Activated T-cell treated with anti-CD3 and anti-CD28 coated beads, Interleukin-2, amount 50 U/mL, for 4 hours (primary cell): ENCODE results near the gene TTBK2. TPM values are rescaled to one million over a fixed set of nuclear protein-coding genes. Genes with fewer than 3 reads are reported as not detected.

Experiments used
- ATAC-seq, 2 donors: fragments of 200-7000 bp; cut with Tn5 transposase; one replicate each; pipeline ENCODE4 v1.10.0; 2021
- DNase-seq: peaks from one replicate; pipeline ENCODE4 v3.0.0-alpha.2; 2020
- H3K27me3 Mint-ChIP-seq: one replicate; pipeline ENCODE4 v1.8.0; 2021; ENCODE audit warnings: low read depth, mixed read lengths
- H3K36me3 Mint-ChIP-seq: one replicate; pipeline ENCODE4 v1.8.0; 2022; ENCODE audit warnings: mixed read lengths; ENCODE audit not compliant: insufficient read depth
- H3K4me1 Mint-ChIP-seq: one replicate; pipeline ENCODE4 v1.8.0; 2021; ENCODE audit warnings: low read depth, mixed read lengths
- H3K4me3 Mint-ChIP-seq: one replicate; pipeline ENCODE4 v1.8.0; 2021; ENCODE audit warnings: mild to moderate bottlenecking, moderate library complexity, mixed read lengths
- H3K9me3 Mint-ChIP-seq: one replicate; pipeline ENCODE4 v1.8.0; 2021; ENCODE audit warnings: mixed read lengths
- total RNA-seq, 3 donors: library from RNA; stranded (reverse); gene quantifications; one replicate each; pipeline ENCODE4 v1.2.1, GENCODE V29; 2021

TTBK2 gene
- total RNA-seq, 3 donors from 2014 or later, result 5.9 to 7.7 (median 7.1) TPM

DNA sequence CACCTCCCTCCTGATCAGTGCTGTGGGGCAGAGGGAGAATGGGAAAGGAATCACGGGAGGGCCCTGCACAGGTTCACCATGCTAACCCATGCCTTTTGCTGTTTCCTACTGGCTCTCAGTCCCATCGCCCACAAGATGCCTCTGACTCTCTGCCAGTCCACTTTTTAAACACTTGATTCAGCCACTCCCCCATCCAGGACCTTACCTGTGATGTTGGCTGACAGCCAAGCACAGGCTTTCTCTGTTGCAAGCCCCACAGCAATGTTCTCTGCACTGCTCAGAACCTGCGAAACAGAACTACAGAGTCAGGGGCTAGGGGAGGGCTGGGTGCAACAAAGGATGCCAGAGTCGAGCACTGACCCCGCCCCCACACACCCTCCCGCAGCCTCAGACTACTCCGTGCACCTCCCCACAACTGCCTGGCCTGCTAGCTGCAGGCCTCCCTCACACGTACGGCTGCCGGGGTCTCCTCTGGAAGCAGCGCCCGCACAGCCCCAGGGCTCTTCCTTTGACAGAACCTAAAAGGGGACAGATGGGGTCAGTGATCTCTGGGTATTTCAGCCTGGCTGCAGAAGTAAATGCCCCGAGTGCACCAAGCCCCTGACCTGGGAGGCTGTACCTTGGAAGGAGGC lies 192.7 kb downstream of the TTBK2 start:
- Mint-ChIP-seq H3K27me3 (no peaks in the 10 kb centered on the region), H3K4me1 (no peaks in the 10 kb centered on the region), H3K36me3 (peaks cover 42% of the 10 kb centered on the region), H3K9me3 (no peaks in the 10 kb centered on the region), H3K4me3 (no peak overlapping the region)
- no peak for ATAC-seq
- no peak for DNase-seq

DNA sequence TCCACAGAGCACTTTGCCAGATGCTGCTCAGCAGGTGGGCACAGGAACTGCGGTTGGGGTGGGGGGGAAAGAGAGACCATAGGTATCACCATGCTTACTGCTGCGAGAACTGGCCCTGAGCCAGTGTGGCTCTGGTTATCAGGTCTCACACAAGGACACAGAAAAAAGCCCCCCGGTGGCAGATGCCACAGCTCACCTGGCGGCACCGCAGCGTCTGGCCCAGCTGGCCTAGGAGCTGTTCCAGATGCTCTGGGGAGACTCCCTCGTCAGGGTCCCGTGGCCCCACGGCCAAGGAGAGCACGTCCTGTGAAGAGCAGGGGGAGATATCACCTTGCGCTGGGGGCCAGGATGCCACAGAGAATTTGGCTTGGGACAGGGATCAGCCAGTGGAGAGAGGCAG lies 194.5 kb downstream of the TTBK2 start:
- Mint-ChIP-seq H3K4me1 (no peaks in the 10 kb centered on the region), H3K36me3 (peaks cover 32% of the 10 kb centered on the region), H3K9me3 (no peaks in the 10 kb centered on the region), H3K4me3 (no peak overlapping the region), H3K27me3 (no peaks in the 10 kb centered on the region)
- ATAC-seq, result no peak
- no peak for DNase-seq

DNA sequence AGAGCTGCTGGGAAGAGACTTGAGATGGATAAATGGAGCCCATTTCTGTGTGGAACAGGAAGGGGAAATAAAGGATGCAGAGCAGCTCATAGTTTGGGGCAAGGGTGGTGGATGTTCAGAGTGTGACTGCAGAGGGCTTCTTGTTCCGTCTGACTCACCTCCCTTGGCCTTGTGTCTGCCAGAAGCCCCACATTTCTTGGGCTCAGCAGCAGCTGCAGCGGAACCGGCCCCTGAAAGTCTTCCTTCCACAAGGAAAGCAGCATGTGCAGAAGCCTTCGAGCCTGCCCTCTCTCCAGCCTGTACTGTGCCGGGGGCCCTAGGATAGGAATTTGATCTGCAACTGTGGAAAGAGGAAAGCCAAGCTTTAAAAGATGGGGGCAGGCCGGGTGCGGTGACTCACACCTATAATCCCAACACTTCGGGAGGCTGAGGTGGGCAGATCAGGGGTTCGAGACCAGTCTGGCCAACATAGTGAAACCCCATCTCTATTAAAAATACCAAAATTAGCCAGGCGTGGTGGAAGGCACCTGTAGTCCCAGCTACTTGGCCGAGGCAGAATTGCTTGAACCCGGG lies 195.2 kb downstream of the TTBK2 start:
- Mint-ChIP-seq H3K27me3 (no peaks in the 10 kb centered on the region), H3K36me3 (peaks cover 32% of the 10 kb centered on the region)

DNA sequence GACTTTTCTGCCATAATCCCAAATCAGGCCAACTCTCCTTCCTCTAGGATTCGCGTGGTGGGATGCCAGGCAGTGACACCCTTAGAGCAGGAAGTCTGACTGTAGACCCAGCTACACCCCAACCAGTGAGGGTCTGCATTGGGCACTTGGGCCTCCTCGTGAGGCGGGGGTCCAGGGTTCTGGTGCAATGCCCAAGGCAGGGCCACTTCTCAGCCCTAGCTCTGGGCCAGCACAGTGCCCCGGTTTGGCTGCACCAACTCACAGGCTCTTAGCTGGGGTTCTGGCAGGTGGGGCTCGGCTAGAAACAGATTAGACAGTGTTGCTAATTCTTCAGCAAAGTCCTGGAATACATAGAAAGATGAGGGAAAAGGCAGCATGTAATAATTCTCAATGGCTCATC lies 196.3 kb downstream of the TTBK2 start:
- Mint-ChIP-seq H3K4me1 (no peaks in the 10 kb centered on the region), H3K36me3 (peaks cover 35% of the 10 kb centered on the region), H3K27me3 (no peaks in the 10 kb centered on the region), H3K4me3 (no peak overlapping the region), H3K9me3 (no peaks in the 10 kb centered on the region)
- DNase-seq (no peak), ATAC-seq (no peak)

More for the DNA sequence above, 195.2 kb downstream of the TTBK2 start:
- Mint-ChIP-seq H3K4me1 (no peaks in the 10 kb centered on the region), H3K9me3 (no peaks in the 10 kb centered on the region), H3K4me3 (no peak overlapping the region)
- DNase-seq (no peak), ATAC-seq (no peak)

DNA sequence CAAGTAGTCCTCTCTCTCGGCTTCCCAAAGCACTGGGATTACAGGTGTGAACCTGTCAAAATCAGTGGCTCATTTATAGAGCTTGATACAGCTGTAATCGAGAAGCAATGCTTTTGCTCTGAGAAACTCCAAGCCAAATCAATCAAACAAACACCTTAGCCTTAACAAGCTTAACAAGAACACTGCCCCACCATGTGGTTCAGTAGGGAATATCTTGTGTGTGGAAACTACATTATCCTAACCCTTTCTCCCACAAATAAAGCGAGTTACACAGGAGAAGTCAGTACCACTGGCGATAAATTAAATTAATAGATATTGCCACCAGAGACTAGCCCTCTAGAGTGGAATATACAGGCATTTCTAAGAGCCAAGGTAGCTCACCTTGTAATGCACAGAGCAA lies 197.5 kb downstream of the TTBK2 start:
- no peaks in the 10 kb centered on the region for H3K4me1 Mint-ChIP-seq
- H3K27me3 Mint-ChIP-seq, result no peaks in the 10 kb centered on the region
- H3K4me3 Mint-ChIP-seq, result no peak overlapping the region
- ATAC-seq (no peak), DNase-seq (no peak)
- peaks cover 31% of the 10 kb centered on the region for H3K36me3 Mint-ChIP-seq
- H3K9me3 Mint-ChIP-seq, result no peaks in the 10 kb centered on the region

DNA sequence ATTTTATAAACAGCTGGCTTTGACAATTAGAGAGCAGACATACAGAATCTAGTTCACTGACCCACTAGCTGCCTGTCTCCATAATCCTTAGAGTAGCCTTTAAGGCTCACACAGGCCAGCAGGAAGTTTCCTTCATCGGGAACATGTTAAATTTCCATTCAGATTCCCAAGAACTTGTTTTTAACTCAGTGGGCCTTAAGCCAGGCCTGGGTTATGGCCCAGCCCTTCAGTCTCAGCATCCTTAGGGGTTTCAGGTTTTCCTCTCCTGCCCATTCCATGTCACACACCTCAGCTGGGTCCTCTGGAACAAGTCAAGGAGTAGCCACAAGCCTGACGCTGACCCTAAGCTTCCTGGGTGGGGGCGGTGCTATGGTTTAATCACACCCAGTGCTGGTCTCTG lies 198.7 kb downstream of the TTBK2 start:
- Mint-ChIP-seq H3K9me3 (no peaks in the 10 kb centered on the region), H3K4me1 (no peaks in the 10 kb centered on the region), H3K27me3 (no peaks in the 10 kb centered on the region), H3K36me3 (peaks cover 27% of the 10 kb centered on the region), H3K4me3 (no peak overlapping the region)
- no peak for ATAC-seq
- DNase-seq, result no peak

DNA sequence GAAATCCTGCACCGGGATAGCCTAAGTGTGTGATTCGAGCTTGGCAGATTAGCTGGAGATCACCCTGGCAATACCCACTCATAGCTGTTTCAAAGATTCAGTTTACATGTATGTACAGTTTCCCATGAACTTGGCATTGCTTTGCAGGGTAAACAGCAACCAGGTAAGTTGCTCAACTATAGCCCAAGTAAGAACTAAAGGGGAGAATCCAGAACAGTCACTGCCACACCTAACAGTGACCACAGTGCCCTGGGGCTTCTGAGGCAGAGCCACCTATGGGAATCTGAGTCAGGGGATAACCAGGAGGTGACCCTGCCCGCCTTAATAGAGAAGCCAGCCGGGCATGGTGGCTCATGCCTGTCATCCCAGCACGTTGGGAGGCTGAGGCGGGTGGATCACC lies 199.6 kb downstream of the TTBK2 start:
- H3K9me3 Mint-ChIP-seq, result no peaks in the 10 kb centered on the region
- peaks cover 25% of the 10 kb centered on the region for H3K36me3 Mint-ChIP-seq
- DNase-seq, result no peak
- no peaks in the 10 kb centered on the region for H3K27me3 Mint-ChIP-seq
- ATAC-seq, result no peak
- no peak overlapping the region for H3K4me3 Mint-ChIP-seq
- H3K4me1 Mint-ChIP-seq, result no peaks in the 10 kb centered on the region

DNA sequence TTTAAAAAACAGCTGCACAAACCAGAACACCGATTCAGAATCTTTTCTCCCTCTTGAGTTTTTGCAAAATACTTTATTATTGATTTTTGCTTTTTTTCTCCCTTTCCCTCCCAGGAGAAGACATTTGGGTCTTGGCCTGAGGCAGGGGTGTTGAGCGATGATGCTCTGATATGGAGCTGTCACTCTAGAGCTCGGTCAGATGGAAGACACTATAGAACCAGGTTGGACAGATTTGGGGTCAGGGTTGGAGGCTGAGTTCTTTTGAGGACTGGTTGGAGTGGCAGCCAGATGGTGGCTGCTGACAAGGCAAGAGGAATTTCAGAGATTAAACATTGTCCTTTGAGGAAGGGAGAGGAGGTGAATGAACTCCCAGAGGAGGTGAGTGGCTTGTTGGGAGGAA lies 200.5 kb downstream of the TTBK2 start:
- H3K4me1 Mint-ChIP-seq, result no peaks in the 10 kb centered on the region
- no peaks in the 10 kb centered on the region for H3K9me3 Mint-ChIP-seq
- no peaks in the 10 kb centered on the region for H3K27me3 Mint-ChIP-seq
- no peak for DNase-seq
- ATAC-seq, result no peak
- peaks cover 20% of the 10 kb centered on the region for H3K36me3 Mint-ChIP-seq
- H3K4me3 Mint-ChIP-seq, result no peak overlapping the region

DNA sequence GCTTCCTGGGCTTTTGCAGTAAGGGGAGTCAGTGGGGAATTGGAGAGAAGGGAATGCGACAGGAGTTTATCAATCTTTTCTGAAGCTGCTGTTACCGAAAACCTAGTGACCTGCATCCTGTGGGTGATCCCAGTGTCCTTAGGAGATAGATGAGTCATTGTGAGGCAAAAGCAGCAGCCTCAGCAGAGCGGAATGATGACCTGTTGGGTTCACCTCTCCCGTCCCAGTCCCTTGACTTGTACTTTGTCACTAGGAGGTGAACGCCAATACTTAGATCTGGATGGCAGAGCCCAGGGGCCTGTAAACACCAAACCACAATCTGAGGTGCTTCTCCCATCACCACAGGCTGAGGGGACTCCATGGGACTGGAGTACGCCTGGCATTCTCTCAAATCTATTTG lies 201.5 kb downstream of the TTBK2 start:
- DNase-seq (no peak), ATAC-seq (no peak)
- no peak overlapping the region for H3K4me3 Mint-ChIP-seq
- H3K27me3 Mint-ChIP-seq, result no peaks in the 10 kb centered on the region
- H3K36me3 Mint-ChIP-seq, result peaks cover 15% of the 10 kb centered on the region
- no peaks in the 10 kb centered on the region for H3K4me1 Mint-ChIP-seq
- no peaks in the 10 kb centered on the region for H3K9me3 Mint-ChIP-seq

DNA sequence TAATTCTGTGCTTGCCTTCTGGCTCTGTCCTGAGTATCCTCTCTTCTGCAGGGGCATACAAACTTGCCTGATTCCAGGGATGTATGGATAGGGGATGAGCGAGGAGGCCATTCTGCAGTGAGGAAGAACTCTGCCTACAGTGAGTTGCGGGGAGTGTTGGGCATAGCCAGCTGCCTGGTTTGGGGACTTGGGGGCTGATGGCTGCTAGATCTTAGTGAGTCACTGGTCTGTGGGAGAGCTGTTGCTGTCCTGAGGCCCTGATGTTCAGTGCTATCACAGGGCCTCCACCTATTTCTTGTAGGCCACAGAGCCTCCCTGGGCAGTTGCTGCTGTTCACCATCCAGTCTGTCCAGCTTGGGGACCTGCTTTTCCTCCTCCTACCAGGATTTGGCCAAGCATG lies 204.0 kb downstream of the TTBK2 start:
- Mint-ChIP-seq H3K27me3 (no peaks in the 10 kb centered on the region), H3K4me3 (no peak overlapping the region), H3K4me1 (no peaks in the 10 kb centered on the region), H3K36me3 (peaks cover 9% of the 10 kb centered on the region), H3K9me3 (no peaks in the 10 kb centered on the region)
- DNase-seq (no peak), ATAC-seq (no peak)

DNA sequence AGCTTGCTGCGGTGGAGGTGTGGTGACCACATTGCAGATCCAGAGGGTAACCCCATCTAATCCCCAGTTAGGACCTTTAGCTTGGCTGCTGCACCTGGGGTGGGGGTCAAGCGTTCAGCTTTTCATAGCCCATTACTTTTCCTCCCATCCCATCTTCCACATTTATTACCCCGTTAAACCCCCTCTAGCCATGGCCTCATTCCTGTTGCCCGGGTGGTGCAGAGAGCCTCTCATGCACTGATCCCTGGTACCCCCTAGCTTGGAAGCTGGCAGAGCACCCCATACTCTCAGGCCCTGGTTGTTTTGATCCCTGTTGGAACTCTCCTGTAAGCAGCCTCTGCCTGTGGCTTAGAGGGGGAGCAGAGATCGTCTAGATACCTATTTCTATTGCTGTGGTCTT lies 204.5 kb downstream of the TTBK2 start:
- H3K4me3 Mint-ChIP-seq, result no peak overlapping the region
- no peaks in the 10 kb centered on the region for H3K9me3 Mint-ChIP-seq
- no peaks in the 10 kb centered on the region for H3K4me1 Mint-ChIP-seq
- peaks cover 9% of the 10 kb centered on the region for H3K36me3 Mint-ChIP-seq
- no peaks in the 10 kb centered on the region for H3K27me3 Mint-ChIP-seq
- no peak for DNase-seq
- ATAC-seq, result no peak

DNA sequence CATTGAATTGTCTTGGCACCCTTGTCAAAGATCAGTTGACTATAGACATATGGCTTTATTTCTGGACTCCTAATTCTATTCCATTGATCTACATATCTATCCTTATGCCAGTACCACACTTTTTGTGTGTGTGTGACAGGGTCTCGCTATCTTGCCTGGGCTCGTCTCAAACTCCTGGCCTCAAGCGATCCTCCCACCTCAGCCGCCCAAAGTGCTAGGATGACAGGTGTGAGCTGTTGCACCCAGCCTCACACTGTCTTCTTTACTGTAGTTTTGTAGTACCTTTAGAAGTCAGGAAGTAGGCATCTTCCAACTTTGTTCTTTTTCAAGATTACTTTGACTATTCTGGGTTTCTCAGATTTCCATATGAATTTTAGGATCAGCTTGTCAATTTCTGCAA lies 208.0 kb downstream of the TTBK2 start:
- peaks cover 4% of the 10 kb centered on the region for H3K4me1 Mint-ChIP-seq
- peaks cover 1% of the 10 kb centered on the region for H3K36me3 Mint-ChIP-seq
- no peak for DNase-seq
- no peak overlapping the region for H3K4me3 Mint-ChIP-seq
- no peak for ATAC-seq
- no peaks in the 10 kb centered on the region for H3K27me3 Mint-ChIP-seq
- no peaks in the 10 kb centered on the region for H3K9me3 Mint-ChIP-seq

DNA sequence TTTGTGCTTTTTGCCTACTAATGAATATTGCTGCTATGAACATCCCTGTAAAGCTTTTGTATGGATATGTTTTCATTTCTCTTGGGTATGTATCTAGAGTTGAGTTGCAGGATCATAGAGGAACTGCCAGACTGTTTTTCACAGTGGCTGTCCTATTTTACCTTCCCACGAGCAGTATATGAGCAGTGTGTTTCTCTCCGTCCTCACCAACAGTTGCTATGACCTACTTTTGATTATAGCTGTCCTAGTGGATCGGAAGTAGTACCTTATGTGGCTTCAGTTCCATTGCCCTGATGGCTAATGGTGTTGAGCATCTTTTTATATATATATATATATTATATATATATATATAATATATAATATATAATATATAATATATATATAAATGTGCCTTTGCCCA lies 208.8 kb downstream of the TTBK2 start:
- ATAC-seq, result no peak
- Mint-ChIP-seq H3K4me1 (peaks cover 4% of the 10 kb centered on the region), H3K36me3 (peaks cover 1% of the 10 kb centered on the region), H3K4me3 (no peak overlapping the region), H3K27me3 (no peaks in the 10 kb centered on the region), H3K9me3 (no peaks in the 10 kb centered on the region)
- no peak for DNase-seq

DNA sequence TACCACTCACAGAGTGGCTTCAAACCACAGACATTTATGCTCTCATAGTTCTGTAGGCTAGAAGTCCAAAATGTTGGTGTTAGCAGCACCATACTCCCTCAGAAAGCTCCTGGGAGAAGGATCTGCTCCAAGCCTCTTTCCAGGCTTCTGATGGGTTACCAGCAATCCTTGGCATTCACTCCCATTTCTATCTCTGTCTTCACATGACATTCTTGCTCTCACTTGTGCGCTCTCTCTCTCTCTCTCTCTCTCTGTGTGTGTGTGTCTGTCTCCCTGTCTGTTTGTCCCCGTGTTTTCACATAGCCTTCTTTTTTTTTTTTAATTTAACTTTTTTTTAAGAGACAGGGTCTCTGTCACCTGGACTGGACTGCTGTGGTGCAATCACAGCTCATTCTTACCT lies 209.9 kb downstream of the TTBK2 start:
- DNase-seq, result no peak
- peaks cover 4% of the 10 kb centered on the region for H3K4me1 Mint-ChIP-seq
- no peaks in the 10 kb centered on the region for H3K27me3 Mint-ChIP-seq
- no peaks in the 10 kb centered on the region for H3K9me3 Mint-ChIP-seq
- no peak for ATAC-seq
- H3K36me3 Mint-ChIP-seq, result peaks cover 1% of the 10 kb centered on the region
- no peak overlapping the region for H3K4me3 Mint-ChIP-seq

DNA sequence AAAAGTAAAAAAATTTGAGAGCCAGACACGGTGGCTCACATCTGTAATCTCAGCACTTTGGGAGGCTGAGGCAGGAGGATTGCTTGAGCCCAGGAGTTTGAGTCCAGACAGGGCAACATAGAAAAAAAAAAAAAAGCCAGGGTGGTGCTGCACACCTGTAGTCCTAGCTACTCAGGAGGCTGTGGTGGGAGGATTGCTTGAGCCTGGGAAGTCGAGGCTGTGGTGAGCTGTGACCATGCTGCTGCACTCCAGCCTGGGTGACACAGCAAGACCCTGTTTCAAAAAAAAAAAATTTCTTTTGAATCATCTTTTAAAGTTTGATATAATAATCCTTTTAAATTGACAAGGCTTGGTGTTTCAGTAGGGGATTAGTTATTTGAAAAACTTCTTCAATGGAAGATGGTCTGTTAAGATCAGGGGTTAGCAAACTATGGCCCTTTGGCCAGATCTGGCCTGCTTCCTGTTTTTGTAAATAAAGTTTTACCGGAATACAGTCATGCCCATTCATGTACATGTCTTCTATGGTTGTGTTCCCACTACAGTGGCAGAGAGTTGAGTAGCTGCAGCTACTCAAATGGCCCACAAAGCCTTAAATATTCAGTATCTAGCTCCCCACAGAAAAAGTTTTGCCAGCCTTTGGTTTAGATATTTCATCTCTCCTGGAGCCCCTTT lies 212.6 kb downstream of the TTBK2 start:
- Mint-ChIP-seq H3K27me3 (no peaks in the 10 kb centered on the region), H3K36me3 (no peaks in the 10 kb centered on the region), H3K4me1 (peaks cover 4% of the 10 kb centered on the region), H3K9me3 (no peaks in the 10 kb centered on the region), H3K4me3 (no peak overlapping the region)
- DNase-seq (no peak), ATAC-seq (no peak)
